HG02973 (cell line): ENCODE data around the gene DGKD.
"Not testable (repeated sequence)": the region's sequence is repeated elsewhere in the genome, so short reads cannot be mapped to it uniquely, and the experiment has no call there.

Experiments used
- ATAC-seq: cut with Tn5 transposase; IDR thresholded peaks from one replicate; pipeline ENCODE4 v1.9.1; 2021; ENCODE audit warnings: moderate library complexity; ENCODE audit not compliant: unreplicated experiment

Gene DGKD

GRCh38 chr2:233353769-233354499, at the start of gene DGKD:
TSS of gene DGKD (plus strand) at chr2:233354494. CDS start at chr2:233354519, 25 bp downstream.
- peak; percentile 50 for ATAC-seq

- no peak for ATAC-seq
Measured at GRCh38 chr2:233307565-233307964, 46.7 kb upstream of the DGKD start, which contains the start of gene SAG. TSS of gene SAG (plus strand) at chr2:233307816. CDS start at chr2:233309190, 1,374 bp downstream.

- no peak for ATAC-seq
Measured at GRCh38 chr2:233311241-233311926, 42.9 kb upstream of the DGKD start.

- no peak for ATAC-seq
Measured at GRCh38 chr2:233312874-233313273, 41.4 kb upstream of the DGKD start.

GRCh38 chr2:233314180-233314925, 39.9 kb upstream of the DGKD start:
- no peak for ATAC-seq

- ATAC-seq, result no peak
Measured at GRCh38 chr2:233317196-233317943, 36.9 kb upstream of the DGKD start.

- no peak for ATAC-seq
Measured at GRCh38 chr2:233319256-233319655, 35.0 kb upstream of the DGKD start.

- ATAC-seq, result no peak
Measured at GRCh38 chr2:233320470-233320869, 33.8 kb upstream of the DGKD start.

GRCh38 chr2:233321166-233321565, 33.1 kb upstream of the DGKD start:
- no peak for ATAC-seq

- no peak for ATAC-seq
Measured at GRCh38 chr2:233323851-233324250, 30.4 kb upstream of the DGKD start.

GRCh38 chr2:233325256-233325655, 29.0 kb upstream of the DGKD start:
- no peak for ATAC-seq

GRCh38 chr2:233325814-233326213, 28.5 kb upstream of the DGKD start:
- no peak for ATAC-seq

GRCh38 chr2:233326500-233326899, 27.8 kb upstream of the DGKD start:
- ATAC-seq, result no peak

- ATAC-seq, result no peak
Measured at GRCh38 chr2:233328922-233329321, 25.4 kb upstream of the DGKD start.

- no peak for ATAC-seq
Measured at GRCh38 chr2:233329489-233330135, 24.7 kb upstream of the DGKD start.

GRCh38 chr2:233331536-233331935, 22.8 kb upstream of the DGKD start:
- ATAC-seq, result peak; percentile 84

GRCh38 chr2:233332125-233332524, 22.2 kb upstream of the DGKD start:
- no peak for ATAC-seq

GRCh38 chr2:233334915-233335314, 19.4 kb upstream of the DGKD start:
- ATAC-seq, result no peak

- ATAC-seq, result not testable (repeated sequence)
Measured at GRCh38 chr2:233336091-233336490, 18.2 kb upstream of the DGKD start.

- no peak for ATAC-seq
Measured at GRCh38 chr2:233336541-233336940, 17.8 kb upstream of the DGKD start.
